ENCODE measurements around the gene LANCL2.
"Not testable (repeated sequence)": the region's sequence is repeated elsewhere in the genome, so short reads cannot be mapped to it uniquely, and the experiment has no call there.

Gene LANCL2

GRCh38 chr7:55343002-55343781 lies 21.9 kb upstream of the LANCL2 start:
- no peak overlapping the region for H3K27ac ChIP-seq (ENCODE audit: low read depth, low read length)
- H3K4me1 ChIP-seq (ENCODE audit: control insufficient read depth, insufficient read depth, low read length): no peaks in the 10 kb centered on the region
- H3K27me3 ChIP-seq (ENCODE audit: control insufficient read depth, insufficient read depth, low read length): no peaks in the 10 kb centered on the region
- H3K9me3 ChIP-seq (ENCODE audit: control insufficient read depth, insufficient read depth, low read depth, low read length): no peaks in the 10 kb centered on the region; the same call in 1 of the 2 replicates
- no peak overlapping the region for H3K9ac ChIP-seq (ENCODE audit: low read length)
- no peak overlapping the region for H3K4me3 ChIP-seq (ENCODE audit: low read depth, low read length)
- no peaks in the 10 kb centered on the region for H3K36me3 ChIP-seq (ENCODE audit: control insufficient read depth, insufficient read depth, low read length)

GRCh38 chr7:55343860-55344606 lies 21.1 kb upstream of the LANCL2 start:
- H3K27ac ChIP-seq (ENCODE audit: low read depth, low read length): no peak overlapping the region
- no peaks in the 10 kb centered on the region; the same call in 1 of the 2 replicates for H3K9me3 ChIP-seq (ENCODE audit: control insufficient read depth, insufficient read depth, low read depth, low read length)
- H3K36me3 ChIP-seq (ENCODE audit: control insufficient read depth, insufficient read depth, low read length): no peaks in the 10 kb centered on the region
- no peak overlapping the region for H3K4me3 ChIP-seq (ENCODE audit: low read depth, low read length)
- H3K27me3 ChIP-seq (ENCODE audit: control insufficient read depth, insufficient read depth, low read length): no peaks in the 10 kb centered on the region
- H3K4me1 ChIP-seq (ENCODE audit: control insufficient read depth, insufficient read depth, low read length): 0 out of 2 replicates have a peak, but pooled peaks cover under 1% of the 10 kb centered on the region
- no peak overlapping the region for H3K9ac ChIP-seq (ENCODE audit: low read length)

GRCh38 chr7:55344840-55345239 lies 20.3 kb upstream of the LANCL2 start:
- H3K27ac ChIP-seq (ENCODE audit: low read depth, low read length): no peak overlapping the region

GRCh38 chr7:55345292-55345691 lies 19.8 kb upstream of the LANCL2 start:
- no peak overlapping the region for H3K4me3 ChIP-seq (ENCODE audit: low read depth, low read length)
- H3K9ac ChIP-seq (ENCODE audit: low read length): no peak overlapping the region
- no peak overlapping the region for H3K27ac ChIP-seq (ENCODE audit: low read depth, low read length)
- no peaks in the 10 kb centered on the region for H3K27me3 ChIP-seq (ENCODE audit: control insufficient read depth, insufficient read depth, low read length)
- 0 out of 2 replicates have a peak, but pooled peaks cover 4% of the 10 kb centered on the region for H3K4me1 ChIP-seq (ENCODE audit: control insufficient read depth, insufficient read depth, low read length)
- H3K36me3 ChIP-seq (ENCODE audit: control insufficient read depth, insufficient read depth, low read length): no peaks in the 10 kb centered on the region
- no peaks in the 10 kb centered on the region; the same call in 1 of the 2 replicates for H3K9me3 ChIP-seq (ENCODE audit: control insufficient read depth, insufficient read depth, low read depth, low read length)

More at GRCh38 chr7:55344840-55345239, 20.3 kb upstream of the LANCL2 start:
- no peaks in the 10 kb centered on the region for H3K27me3 ChIP-seq (ENCODE audit: control insufficient read depth, insufficient read depth, low read length)
- H3K4me3 ChIP-seq (ENCODE audit: low read depth, low read length): no peak overlapping the region
- no peak overlapping the region for H3K9ac ChIP-seq (ENCODE audit: low read length)
- H3K36me3 ChIP-seq (ENCODE audit: control insufficient read depth, insufficient read depth, low read length): no peaks in the 10 kb centered on the region
- no peaks in the 10 kb centered on the region; the same call in 1 of the 2 replicates for H3K9me3 ChIP-seq (ENCODE audit: control insufficient read depth, insufficient read depth, low read depth, low read length)
- H3K4me1 ChIP-seq (ENCODE audit: control insufficient read depth, insufficient read depth, low read length): 0 out of 2 replicates have a peak, but pooled peaks cover 4% of the 10 kb centered on the region

- no peaks in the 10 kb centered on the region for H3K27me3 ChIP-seq (ENCODE audit: control insufficient read depth, insufficient read depth, low read length)
- H3K4me1 ChIP-seq (ENCODE audit: control insufficient read depth, insufficient read depth, low read length): 0 out of 2 replicates have a peak, but pooled peaks cover 4% of the 10 kb centered on the region
- no peaks in the 10 kb centered on the region for H3K36me3 ChIP-seq (ENCODE audit: control insufficient read depth, insufficient read depth, low read length)
- H3K9me3 ChIP-seq (ENCODE audit: control insufficient read depth, insufficient read depth, low read depth, low read length): no peaks in the 10 kb centered on the region; the same call in 1 of the 2 replicates
- no peak overlapping the region for H3K9ac ChIP-seq (ENCODE audit: low read length)
- no peak overlapping the region for H3K27ac ChIP-seq (ENCODE audit: low read depth, low read length)
- no peak overlapping the region for H3K4me3 ChIP-seq (ENCODE audit: low read depth, low read length)
These were observed 16.6 kb upstream of the LANCL2 start for GRCh38 chr7:55348502-55348901.

GRCh38 chr7:55349121-55349520 lies 16.0 kb upstream of the LANCL2 start:
- H3K9ac ChIP-seq (ENCODE audit: low read length): no peak overlapping the region
- H3K9me3 ChIP-seq (ENCODE audit: control insufficient read depth, insufficient read depth, low read depth, low read length): no peaks in the 10 kb centered on the region
- H3K4me1 ChIP-seq (ENCODE audit: control insufficient read depth, insufficient read depth, low read length): 0 out of 2 replicates have a peak, but pooled peaks cover 4% of the 10 kb centered on the region
- H3K27ac ChIP-seq (ENCODE audit: low read depth, low read length): no peak overlapping the region
- no peak overlapping the region for H3K4me3 ChIP-seq (ENCODE audit: low read depth, low read length)
- no peaks in the 10 kb centered on the region for H3K27me3 ChIP-seq (ENCODE audit: control insufficient read depth, insufficient read depth, low read length)
- H3K36me3 ChIP-seq (ENCODE audit: control insufficient read depth, insufficient read depth, low read length): no peaks in the 10 kb centered on the region

- Histone ChIP-seq H3K27ac (ENCODE audit: low read depth, low read length) (no peak overlapping the region), H3K4me3 (ENCODE audit: low read depth, low read length) (no peak overlapping the region), H3K27me3 (ENCODE audit: control insufficient read depth, insufficient read depth, low read length) (no peaks in the 10 kb centered on the region), H3K4me1 (ENCODE audit: control insufficient read depth, insufficient read depth, low read length) (0 out of 2 replicates have a peak, but pooled peaks cover 4% of the 10 kb centered on the region), H3K9ac (ENCODE audit: low read length) (no peak overlapping the region), H3K36me3 (ENCODE audit: control insufficient read depth, insufficient read depth, low read length) (no peaks in the 10 kb centered on the region), H3K9me3 (ENCODE audit: control insufficient read depth, insufficient read depth, low read depth, low read length) (no peaks in the 10 kb centered on the region)
These were observed 14.9 kb upstream of the LANCL2 start for GRCh38 chr7:55350281-55350680.

- Histone ChIP-seq H3K4me3 (ENCODE audit: low read depth, low read length) (no peak overlapping the region), H3K36me3 (ENCODE audit: control insufficient read depth, insufficient read depth, low read length) (no peaks in the 10 kb centered on the region), H3K9ac (ENCODE audit: low read length) (no peak overlapping the region), H3K9me3 (ENCODE audit: control insufficient read depth, insufficient read depth, low read depth, low read length) (no peaks in the 10 kb centered on the region), H3K27me3 (ENCODE audit: control insufficient read depth, insufficient read depth, low read length) (no peaks in the 10 kb centered on the region), H3K4me1 (ENCODE audit: control insufficient read depth, insufficient read depth, low read length) (0 out of 2 replicates have a peak, but pooled peaks cover 4% of the 10 kb centered on the region), H3K27ac (ENCODE audit: low read depth, low read length) (no peak overlapping the region)
These were observed 13.9 kb upstream of the LANCL2 start for GRCh38 chr7:55351263-55351662.

GRCh38 chr7:55352947-55353273 lies 12.2 kb upstream of the LANCL2 start:
- not testable (repeated sequence) for H3K27ac ChIP-seq (ENCODE audit: low read depth, low read length); H3K4me1 ChIP-seq (ENCODE audit: control insufficient read depth, insufficient read depth, low read length); H3K9ac ChIP-seq (ENCODE audit: low read length); H3K27me3 ChIP-seq (ENCODE audit: control insufficient read depth, insufficient read depth, low read length); H3K4me3 ChIP-seq (ENCODE audit: low read depth, low read length); H3K36me3 ChIP-seq (ENCODE audit: control insufficient read depth, insufficient read depth, low read length); H3K9me3 ChIP-seq (ENCODE audit: control insufficient read depth, insufficient read depth, low read depth, low read length)

- H3K9ac ChIP-seq (ENCODE audit: low read length): no peak overlapping the region
- no peaks in the 10 kb centered on the region for H3K27me3 ChIP-seq (ENCODE audit: control insufficient read depth, insufficient read depth, low read length)
- 0 out of 2 replicates have a peak, but pooled peaks cover 6% of the 10 kb centered on the region for H3K4me1 ChIP-seq (ENCODE audit: control insufficient read depth, insufficient read depth, low read length)
- H3K27ac ChIP-seq (ENCODE audit: low read depth, low read length): no peak overlapping the region
- H3K9me3 ChIP-seq (ENCODE audit: control insufficient read depth, insufficient read depth, low read depth, low read length): no peaks in the 10 kb centered on the region
- H3K4me3 ChIP-seq (ENCODE audit: low read depth, low read length): no peak overlapping the region
- H3K36me3 ChIP-seq (ENCODE audit: control insufficient read depth, insufficient read depth, low read length): no peaks in the 10 kb centered on the region
These were observed 4.7 kb upstream of the LANCL2 start for GRCh38 chr7:55360486-55360885.

- no peaks in the 10 kb centered on the region for H3K36me3 ChIP-seq (ENCODE audit: control insufficient read depth, insufficient read depth, low read length)
- H3K4me1 ChIP-seq (ENCODE audit: control insufficient read depth, insufficient read depth, low read length): 0 out of 2 replicates have a peak, but pooled peaks cover 6% of the 10 kb centered on the region
- no peaks in the 10 kb centered on the region for H3K9me3 ChIP-seq (ENCODE audit: control insufficient read depth, insufficient read depth, low read depth, low read length)
- H3K4me3 ChIP-seq (ENCODE audit: low read depth, low read length): no peak overlapping the region
- H3K9ac ChIP-seq (ENCODE audit: low read length): no peak overlapping the region
- no peaks in the 10 kb centered on the region for H3K27me3 ChIP-seq (ENCODE audit: control insufficient read depth, insufficient read depth, low read length)
- H3K27ac ChIP-seq (ENCODE audit: low read depth, low read length): no peak overlapping the region
These were observed 3.6 kb upstream of the LANCL2 start for GRCh38 chr7:55361560-55361959.

Data from HUES6 (cell line).